ENCODE results near the gene SLC34A2. TPM values are rescaled to one million over a fixed set of nuclear protein-coding genes. Genes with fewer than 3 reads are reported as not detected.
"Not testable (repeated sequence)": the region's sequence is repeated elsewhere in the genome, so short reads cannot be mapped to it uniquely, and the experiment has no call there.

Gene SLC34A2
- total RNA-seq, 6 experiments from 2014 or later, result 0.39 to 0.98 (median 0.79) TPM

- Histone ChIP-seq H3K4me3 (no peak overlapping the region), H3K4me1 (no peaks in the 10 kb centered on the region), H3K27me3 (peaks cover 0 to 8% of the 10 kb centered on the region in 2 donors), H3K9me3 (no peaks in the 10 kb centered on the region), H3K36me3 (no peaks in the 10 kb centered on the region), H3K27ac (no peak overlapping the region)
- TF ChIP-seq, protein P1, sequence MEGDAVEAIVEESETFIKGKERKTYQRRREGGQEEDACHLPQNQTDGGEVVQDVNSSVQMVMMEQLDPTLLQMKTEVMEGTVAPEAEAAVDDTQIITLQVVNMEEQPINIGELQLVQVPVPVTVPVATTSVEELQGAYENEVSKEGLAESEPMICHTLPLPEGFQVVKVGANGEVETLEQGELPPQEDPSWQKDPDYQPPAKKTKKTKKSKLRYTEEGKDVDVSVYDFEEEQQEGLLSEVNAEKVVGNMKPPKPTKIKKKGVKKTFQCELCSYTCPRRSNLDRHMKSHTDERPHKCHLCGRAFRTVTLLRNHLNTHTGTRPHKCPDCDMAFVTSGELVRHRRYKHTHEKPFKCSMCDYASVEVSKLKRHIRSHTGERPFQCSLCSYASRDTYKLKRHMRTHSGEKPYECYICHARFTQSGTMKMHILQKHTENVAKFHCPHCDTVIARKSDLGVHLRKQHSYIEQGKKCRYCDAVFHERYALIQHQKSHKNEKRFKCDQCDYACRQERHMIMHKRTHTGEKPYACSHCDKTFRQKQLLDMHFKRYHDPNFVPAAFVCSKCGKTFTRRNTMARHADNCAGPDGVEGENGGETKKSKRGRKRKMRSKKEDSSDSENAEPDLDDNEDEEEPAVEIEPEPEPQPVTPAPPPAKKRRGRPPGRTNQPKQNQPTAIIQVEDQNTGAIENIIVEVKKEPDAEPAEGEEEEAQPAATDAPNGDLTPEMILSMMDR (IDR thresholded peaks at IDR 0.05), result no peak
- no peak for TF ChIP-seq POLR2A (IDR thresholded peaks at IDR 0.05)
- ATAC-seq, result no peak
- 38% methylated on average over 7 of the region's 8 CpGs for WGBS (ENCODE audit: insufficient coverage, low coverage, low lambda C conversion rate, missing lambda C conversion rate)
- no peak for DNase-seq
- intact Hi-C loops (cut with DNase I), result no loop called here
Observed at GRCh38 chr4:25656031-25656430, 380 bp downstream of the SLC34A2 start.

DNA sequence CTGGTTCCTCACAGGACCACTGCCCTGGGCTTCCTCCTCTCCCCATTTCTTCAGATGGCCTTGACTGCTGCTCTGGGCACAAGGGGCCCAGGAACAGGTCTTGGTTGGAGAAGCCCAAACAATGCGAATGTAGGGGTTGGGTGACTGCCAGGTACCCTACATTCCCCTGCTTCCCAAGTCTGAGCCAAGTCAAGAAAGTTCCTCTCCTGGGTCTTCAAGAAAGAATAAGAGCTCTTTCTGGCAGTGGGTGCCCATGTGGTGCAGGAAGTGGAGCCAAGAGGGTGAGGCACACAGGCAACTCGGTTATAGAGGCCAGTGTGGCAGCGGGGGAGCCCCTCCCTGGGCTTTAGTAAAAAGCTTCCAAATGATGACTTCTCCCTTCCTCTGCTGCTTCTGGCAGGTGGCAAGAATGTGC is 2.7 kb downstream of the SLC34A2 start:
- Histone ChIP-seq H3K4me3 (no peak overlapping the region), H3K36me3 (no peaks in the 10 kb centered on the region), H3K27me3 (peaks cover 0 to 8% of the 10 kb centered on the region in 2 donors), H3K9me3 (no peaks in the 10 kb centered on the region), H3K27ac (no peak overlapping the region), H3K4me1 (no peaks in the 10 kb centered on the region)
- WGBS (ENCODE audit: insufficient coverage, low coverage, low lambda C conversion rate, missing lambda C conversion rate), result 44% methylated on average over 3 of the region's 3 CpGs
- TF ChIP-seq, protein P1 (IDR thresholded peaks at IDR 0.05), result no peak
- no peak for DNase-seq
- intact Hi-C loops (cut with DNase I), result no loop called here
- no peak for ATAC-seq

DNA sequence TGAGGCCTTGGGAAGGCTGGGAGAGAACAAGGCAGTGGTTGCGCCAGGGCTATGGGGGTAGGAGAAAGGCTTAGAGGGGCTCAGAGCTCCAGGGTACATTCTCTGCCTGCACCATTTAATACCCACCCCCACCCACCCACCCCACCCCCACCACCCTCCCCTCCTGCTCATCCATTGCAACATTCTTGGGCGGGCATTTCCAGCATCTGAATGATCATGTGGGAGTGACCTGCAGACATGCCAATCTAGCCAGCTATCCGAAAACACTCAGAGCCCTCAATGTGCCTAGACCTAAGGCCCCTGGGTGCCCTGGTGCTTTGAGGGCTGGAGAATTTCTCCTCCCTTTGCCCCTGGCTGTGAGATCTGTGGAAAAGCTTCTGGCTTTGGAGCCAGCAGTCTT is 3.1 kb downstream of the SLC34A2 start:
- intact Hi-C loops (cut with DNase I), result no loop called here

GRCh38 chr4:25661441-25661840 is 5.8 kb downstream of the SLC34A2 start:
- H3K9me3 ChIP-seq; H3K27ac ChIP-seq; ATAC-seq; DNase-seq; H3K36me3 ChIP-seq; H3K4me1 ChIP-seq; H3K4me3 ChIP-seq; intact Hi-C loops (cut with DNase I); H3K27me3 ChIP-seq: not testable (repeated sequence)
- 54% methylated on average over 4 of the region's 4 CpGs for WGBS (ENCODE audit: insufficient coverage, low coverage, low lambda C conversion rate, missing lambda C conversion rate)

More for the DNA sequence above, 3.1 kb downstream of the SLC34A2 start:
- H3K27me3 ChIP-seq, result peaks cover 0 to 8% of the 10 kb centered on the region in 2 donors
- no peak overlapping the region for H3K27ac ChIP-seq
- H3K36me3 ChIP-seq, result no peaks in the 10 kb centered on the region
- H3K4me3 ChIP-seq, result no peak overlapping the region
- ATAC-seq (no peak), DNase-seq (no peak)
- 100% methylated on average over 1 of the region's 3 CpGs for WGBS (ENCODE audit: insufficient coverage, low coverage, low lambda C conversion rate, missing lambda C conversion rate)
- no peak for TF ChIP-seq POLR2A (IDR thresholded peaks at IDR 0.05)
- TF ChIP-seq, protein P1 (IDR thresholded peaks at IDR 0.05), result no peak
- H3K9me3 ChIP-seq, result no peaks in the 10 kb centered on the region
- no peaks in the 10 kb centered on the region for H3K4me1 ChIP-seq

- ATAC-seq (no peak), DNase-seq (no peak)
- Histone ChIP-seq H3K36me3 (no peaks in the 10 kb centered on the region), H3K4me1 (no peaks in the 10 kb centered on the region), H3K27ac (no peak overlapping the region), H3K27me3 (no peaks in the 10 kb centered on the region), H3K9me3 (no peaks in the 10 kb centered on the region), H3K4me3 (no peak overlapping the region)
- WGBS (ENCODE audit: insufficient coverage, low coverage, low lambda C conversion rate, missing lambda C conversion rate), result 72% methylated on average over 10 of the region's 10 CpGs
- intact Hi-C loops (cut with DNase I), result no loop called here
- TF ChIP-seq, protein P1 (IDR thresholded peaks at IDR 0.05), result no peak
- no peak for TF ChIP-seq POLR2A (IDR thresholded peaks at IDR 0.05)
Observed at GRCh38 chr4:25662306-25662705, 6.7 kb downstream of the SLC34A2 start.
